ENCODE measurements around the gene E4F1.
"Not testable (repeated sequence)": the region's sequence is repeated elsewhere in the genome, so short reads cannot be mapped to it uniquely, and the experiment has no call there.

The E4F1 gene

DNA sequence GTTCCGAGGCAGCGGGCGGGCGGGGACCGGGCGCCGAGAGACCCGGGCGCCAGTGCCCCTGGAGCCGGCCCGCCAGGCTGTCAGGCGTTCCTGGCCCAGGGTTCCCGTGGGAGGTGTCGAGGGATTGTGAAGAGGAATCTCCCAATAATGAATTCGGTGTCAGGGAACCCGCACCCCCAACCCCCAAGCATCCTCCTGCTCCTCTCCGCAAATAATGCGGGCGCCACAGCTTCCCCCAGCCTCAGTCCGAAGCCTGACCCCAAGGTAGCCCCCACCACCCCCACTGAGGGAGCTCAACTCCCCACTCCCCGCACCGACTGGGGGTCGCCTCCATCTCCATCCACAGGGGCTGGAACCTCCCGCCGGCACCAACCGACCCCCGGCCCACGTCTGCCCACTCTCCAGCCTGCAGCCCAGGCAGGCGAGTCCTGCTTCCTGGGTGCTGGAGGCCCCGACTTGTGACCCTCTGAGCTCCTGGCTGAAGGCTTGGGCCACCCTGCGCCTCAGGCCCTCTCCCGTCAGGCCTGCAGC, 26.3 kb upstream of the E4F1 start:
- H3K4me1 Mint-ChIP-seq (ENCODE audit: low read depth) = peaks cover 1% of the 10 kb centered on the region
- no peaks in the 10 kb centered on the region for H3K36me3 Mint-ChIP-seq
- H3K9me3 Mint-ChIP-seq (ENCODE audit: low read depth) = no peaks in the 10 kb centered on the region
- peak overlapping the region; percentile 72 for H3K4me3 Mint-ChIP-seq
- peaks cover 8% of the 10 kb centered on the region for H3K27me3 Mint-ChIP-seq
- no peak overlapping the region for H3K27ac Mint-ChIP-seq

DNA sequence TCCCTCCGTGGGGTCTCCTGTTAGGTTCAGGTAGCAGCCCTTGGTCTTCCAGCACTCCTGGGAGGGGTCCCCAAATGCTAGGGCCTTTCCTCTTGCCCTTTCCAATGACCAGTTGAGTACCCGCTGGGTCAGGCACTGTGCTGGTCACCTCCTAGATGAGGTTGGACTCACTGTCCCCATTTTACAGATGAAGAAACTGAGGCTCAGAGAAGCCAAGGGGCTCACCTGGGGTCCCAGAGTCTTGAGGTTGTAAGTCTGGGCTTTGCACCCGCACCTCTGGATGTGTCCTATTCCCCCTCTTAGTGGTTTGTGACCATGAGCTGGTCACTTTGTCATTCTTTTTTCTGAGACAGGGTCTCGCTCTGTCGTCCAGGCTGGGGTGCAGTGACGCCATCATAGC, 25.6 kb upstream of the E4F1 start:
- Mint-ChIP-seq H3K4me1 (ENCODE audit: low read depth) (peaks cover 1% of the 10 kb centered on the region), H3K27me3 (peaks cover 8% of the 10 kb centered on the region), H3K9me3 (ENCODE audit: low read depth) (no peaks in the 10 kb centered on the region), H3K27ac (no peak overlapping the region), H3K36me3 (no peaks in the 10 kb centered on the region), H3K4me3 (peak overlapping the region; percentile 72)

DNA sequence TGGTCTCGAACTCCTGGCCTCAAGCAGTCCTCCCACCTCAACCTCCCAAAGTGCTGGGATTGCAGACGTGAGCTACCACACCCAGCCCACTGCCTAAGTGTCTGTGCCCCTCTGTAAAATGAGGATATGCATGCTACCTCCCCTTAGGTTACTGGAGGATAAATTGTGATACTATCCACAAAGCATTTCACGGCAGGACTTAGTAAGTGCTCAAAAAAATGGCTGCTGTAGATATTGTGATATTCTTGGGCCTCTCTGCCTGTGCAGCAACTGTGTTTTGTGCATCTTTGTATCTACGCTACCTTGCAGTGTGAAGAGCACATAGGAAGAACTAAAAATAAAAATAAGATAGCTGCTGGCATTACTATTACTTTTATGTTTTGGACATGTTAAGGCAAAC, 25.1 kb upstream of the E4F1 start:
- Mint-ChIP-seq H3K27ac (no peak overlapping the region), H3K9me3 (ENCODE audit: low read depth) (no peaks in the 10 kb centered on the region), H3K4me3 (peak overlapping the region; percentile 72), H3K27me3 (peaks cover 8% of the 10 kb centered on the region), H3K36me3 (no peaks in the 10 kb centered on the region), H3K4me1 (ENCODE audit: low read depth) (peaks cover 1% of the 10 kb centered on the region)

DNA sequence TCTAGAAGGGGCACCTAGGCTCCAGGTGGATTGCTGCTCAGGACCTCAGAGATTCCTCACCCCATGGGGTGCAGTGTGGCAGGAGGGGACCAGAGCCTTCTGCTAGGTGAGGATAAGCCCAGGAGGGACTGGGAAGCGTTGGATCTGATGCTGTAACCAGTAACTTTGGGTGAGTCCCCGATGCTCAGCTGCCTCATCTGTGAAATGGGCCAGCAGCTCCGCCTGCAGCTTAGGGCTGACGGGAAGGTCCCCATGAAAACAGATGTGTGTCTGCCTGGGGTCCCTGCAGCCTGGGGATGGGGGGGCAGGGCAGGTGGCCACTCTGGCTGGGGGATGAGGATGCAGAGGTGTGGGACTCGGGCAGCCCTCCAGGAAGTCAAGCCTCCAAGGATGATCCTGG, 24.3 kb upstream of the E4F1 start:
- Mint-ChIP-seq H3K27ac (no peak overlapping the region), H3K4me1 (ENCODE audit: low read depth) (peaks cover 1% of the 10 kb centered on the region), H3K9me3 (ENCODE audit: low read depth) (no peaks in the 10 kb centered on the region), H3K4me3 (no peak overlapping the region), H3K36me3 (no peaks in the 10 kb centered on the region), H3K27me3 (peaks cover 8% of the 10 kb centered on the region)

DNA sequence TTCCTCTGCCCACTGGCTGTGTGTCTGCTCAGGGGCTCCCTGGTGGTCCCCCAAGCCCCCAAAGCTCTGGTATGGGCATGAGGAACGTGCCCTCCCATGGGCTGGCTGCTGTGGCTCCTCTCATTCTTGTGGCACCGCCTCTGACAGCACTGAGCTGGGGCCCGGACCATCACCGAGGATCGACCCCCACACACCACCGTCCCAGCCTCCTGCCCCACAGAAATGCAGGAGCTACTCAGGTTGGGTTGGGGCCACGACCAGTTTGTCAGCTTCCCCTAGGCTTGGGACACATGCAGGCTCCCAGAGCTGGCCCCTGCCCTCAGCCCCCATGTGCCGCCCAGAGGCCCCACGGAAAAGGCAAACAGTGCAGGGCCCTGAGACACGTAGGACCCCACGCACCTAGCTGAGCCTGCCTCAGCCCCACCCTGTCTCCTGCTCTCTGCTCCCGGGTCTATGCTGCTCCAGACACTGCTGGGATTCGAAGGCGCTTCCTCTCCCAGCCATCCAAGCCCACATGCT, 23.7 kb upstream of the E4F1 start:
- peaks cover 8% of the 10 kb centered on the region for H3K27me3 Mint-ChIP-seq
- no peak overlapping the region for H3K27ac Mint-ChIP-seq
- no peaks in the 10 kb centered on the region for H3K36me3 Mint-ChIP-seq
- H3K4me3 Mint-ChIP-seq = no peak overlapping the region
- no peaks in the 10 kb centered on the region for H3K9me3 Mint-ChIP-seq (ENCODE audit: low read depth)
- peaks cover 7% of the 10 kb centered on the region for H3K4me1 Mint-ChIP-seq (ENCODE audit: low read depth)

DNA sequence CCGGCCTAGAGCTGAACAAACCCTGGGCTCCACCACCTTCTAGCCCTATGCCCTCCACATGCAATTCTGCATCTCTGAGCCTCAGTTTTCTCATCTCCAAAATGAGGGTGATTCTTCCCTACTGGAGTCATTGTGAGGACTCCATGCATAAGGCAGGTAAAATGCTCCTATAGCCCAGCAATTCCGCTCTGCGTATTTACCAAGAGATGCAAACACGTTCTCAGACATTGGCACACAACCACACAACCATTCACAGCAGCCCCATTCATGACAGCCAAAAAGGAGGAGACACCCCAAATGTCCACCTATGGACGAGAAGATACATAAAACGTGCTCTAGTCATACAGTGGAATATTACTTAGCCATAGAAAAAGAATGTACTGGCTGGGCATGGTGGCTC, 23.1 kb upstream of the E4F1 start:
- Mint-ChIP-seq H3K27me3 (peaks cover 5% of the 10 kb centered on the region), H3K27ac (no peak overlapping the region), H3K4me1 (ENCODE audit: low read depth) (peaks cover 7% of the 10 kb centered on the region), H3K36me3 (no peaks in the 10 kb centered on the region), H3K4me3 (no peak overlapping the region), H3K9me3 (ENCODE audit: low read depth) (no peaks in the 10 kb centered on the region)

DNA sequence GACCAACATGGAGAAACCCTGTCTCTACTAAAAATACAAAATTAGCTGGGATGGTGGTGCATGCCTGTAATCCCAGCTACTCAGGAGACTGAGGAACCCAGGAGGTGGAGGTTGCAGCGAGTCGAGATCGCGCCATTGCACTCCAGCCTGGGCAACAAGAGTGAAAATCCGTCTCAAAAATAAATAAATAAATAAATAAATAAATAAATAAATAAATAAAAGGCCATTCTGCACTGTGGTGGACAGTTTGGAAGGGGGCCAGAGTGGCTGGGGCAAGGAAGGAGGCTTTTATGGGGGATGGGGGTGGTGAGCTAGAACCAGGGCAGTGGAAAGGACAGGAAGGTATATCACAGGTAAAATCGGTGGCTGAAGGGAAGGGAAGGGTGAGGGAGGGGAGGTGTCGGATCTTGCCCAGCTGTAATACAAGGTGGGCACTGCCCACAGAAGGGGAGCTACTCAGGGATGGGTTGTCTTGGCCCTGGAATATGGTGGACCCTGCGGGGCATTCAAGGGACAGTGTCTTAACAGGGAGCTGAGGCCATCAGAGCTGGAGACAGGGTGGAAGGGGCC, 20.2 kb upstream of the E4F1 start:
- peak overlapping the region; percentile 62 for H3K4me3 Mint-ChIP-seq
- not testable (repeated sequence) for H3K27me3 Mint-ChIP-seq; H3K9me3 Mint-ChIP-seq (ENCODE audit: low read depth); H3K36me3 Mint-ChIP-seq; H3K27ac Mint-ChIP-seq
- peaks cover 15% of the 10 kb centered on the region for H3K4me1 Mint-ChIP-seq (ENCODE audit: low read depth)

DNA sequence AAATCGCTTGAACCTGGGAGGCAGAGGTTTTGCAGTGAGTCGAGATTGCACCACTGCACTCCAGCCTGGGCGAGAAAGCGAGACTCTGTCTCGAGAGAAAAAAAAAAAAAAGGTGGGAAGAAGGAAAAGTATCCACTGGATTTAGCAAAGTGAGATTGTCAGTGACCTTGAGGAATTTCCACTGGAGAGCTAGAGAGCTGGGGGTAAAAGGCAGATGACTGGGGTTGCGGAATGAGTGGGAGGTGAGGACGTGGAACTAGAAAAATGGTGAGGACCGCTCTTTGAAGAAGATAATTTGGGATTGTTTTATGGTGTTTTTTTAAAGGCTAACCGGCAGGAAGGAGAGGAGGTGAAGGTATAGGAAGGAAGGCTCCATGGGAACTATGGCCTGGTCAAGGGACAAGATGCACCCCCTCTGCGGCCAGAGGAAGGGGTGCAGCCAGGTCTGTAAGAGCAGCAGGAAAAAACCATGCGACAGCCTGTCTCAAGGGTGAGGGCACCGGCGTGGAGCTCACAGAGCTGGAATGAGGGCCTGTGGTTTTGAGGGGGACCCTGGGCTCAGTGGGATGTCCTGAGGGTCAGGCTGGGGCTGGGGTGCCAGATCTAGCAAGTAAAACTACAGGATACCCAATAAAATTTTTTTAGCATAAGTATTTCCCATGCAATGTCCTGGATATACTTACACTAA, 18.8 kb upstream of the E4F1 start:
- H3K4me1 Mint-ChIP-seq (ENCODE audit: low read depth) = peaks cover 15% of the 10 kb centered on the region
- peak overlapping the region; percentile 76 for H3K4me3 Mint-ChIP-seq
- H3K27ac Mint-ChIP-seq = peak overlapping the region; percentile 62
- no peaks in the 10 kb centered on the region for H3K27me3 Mint-ChIP-seq
- peaks cover 5% of the 10 kb centered on the region for H3K36me3 Mint-ChIP-seq
- H3K9me3 Mint-ChIP-seq (ENCODE audit: low read depth) = no peaks in the 10 kb centered on the region

DNA sequence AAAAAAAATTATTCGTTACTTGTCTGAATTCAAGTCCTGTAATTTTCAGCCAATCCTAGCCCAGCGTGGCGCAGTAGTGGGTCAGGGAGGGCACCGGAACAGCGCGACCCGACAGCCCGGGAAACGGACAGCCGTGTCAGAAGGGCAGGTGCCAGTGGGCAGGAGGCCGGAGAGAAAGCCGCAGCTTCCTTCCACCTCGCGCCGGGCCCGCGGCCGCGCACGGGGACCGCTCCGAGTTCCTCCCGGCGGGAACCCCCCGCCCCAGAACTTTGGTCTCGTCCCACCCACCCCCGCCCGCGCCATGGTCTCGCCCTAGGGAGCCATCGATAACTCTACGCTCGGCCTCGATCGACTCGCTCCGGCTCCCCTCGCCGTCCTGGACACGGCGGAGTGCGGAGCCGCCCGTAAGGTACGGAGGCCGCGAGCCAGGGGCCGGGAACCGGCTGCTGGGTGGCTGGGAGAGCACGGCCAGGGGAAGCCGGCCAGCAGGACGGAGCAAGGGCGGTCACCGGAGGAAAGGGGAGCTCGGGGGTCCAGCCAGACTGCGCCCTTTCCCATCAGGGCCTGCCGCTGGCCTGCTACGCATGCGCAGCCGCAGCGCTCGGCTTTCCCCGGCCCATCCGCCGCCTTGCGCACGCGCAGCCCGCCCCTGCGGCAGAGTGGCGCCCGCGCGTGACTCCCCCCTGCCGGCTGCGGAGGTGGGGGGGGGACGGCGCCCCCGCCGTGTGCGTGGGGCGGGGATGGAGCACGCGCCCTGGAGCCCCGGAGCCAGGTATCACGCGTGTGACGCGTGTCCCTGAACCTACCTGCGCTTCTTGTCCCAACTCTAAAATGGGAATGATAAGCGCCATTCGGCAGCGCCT, 18.1 kb upstream of the E4F1 start, which contains the start of gene MLST8:
Gene MLST8 (plus strand): TSS at position 351 of the 863 bp plus-strand sequence. CDS start 632 bp downstream, outside the sequence.
- Mint-ChIP-seq H3K4me3 (peak within 1 kb of the TSS; percentile 90), H3K36me3 (peaks cover 5% of the 10 kb centered on the region), H3K27ac (peak within 1 kb of the TSS; percentile 88), H3K9me3 (ENCODE audit: low read depth) (no peaks in the 10 kb centered on the region), H3K27me3 (no peaks in the 10 kb centered on the region), H3K4me1 (ENCODE audit: low read depth) (peaks cover 15% of the 10 kb centered on the region)

DNA sequence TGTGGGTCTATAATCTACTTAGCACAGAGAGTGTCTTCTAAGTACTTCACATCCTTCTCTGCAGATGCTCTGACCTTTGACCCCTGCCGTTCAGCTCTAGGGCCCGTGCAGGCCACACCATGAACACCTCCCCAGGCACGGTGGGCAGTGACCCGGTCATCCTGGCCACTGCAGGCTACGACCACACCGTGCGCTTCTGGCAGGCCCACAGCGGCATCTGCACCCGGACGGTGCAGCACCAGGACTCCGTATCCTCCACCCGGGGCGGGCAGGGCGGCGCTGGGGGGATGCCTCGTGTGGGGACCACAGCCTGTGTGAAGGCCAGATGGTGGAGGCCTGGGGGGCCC, 17.5 kb upstream of the E4F1 start:
- Mint-ChIP-seq H3K27ac (peak overlapping the region; percentile 80), H3K27me3 (no peaks in the 10 kb centered on the region), H3K9me3 (ENCODE audit: low read depth) (no peaks in the 10 kb centered on the region), H3K4me1 (ENCODE audit: low read depth) (peaks cover 15% of the 10 kb centered on the region), H3K4me3 (peak overlapping the region; percentile 90), H3K36me3 (peaks cover 5% of the 10 kb centered on the region)

DNA sequence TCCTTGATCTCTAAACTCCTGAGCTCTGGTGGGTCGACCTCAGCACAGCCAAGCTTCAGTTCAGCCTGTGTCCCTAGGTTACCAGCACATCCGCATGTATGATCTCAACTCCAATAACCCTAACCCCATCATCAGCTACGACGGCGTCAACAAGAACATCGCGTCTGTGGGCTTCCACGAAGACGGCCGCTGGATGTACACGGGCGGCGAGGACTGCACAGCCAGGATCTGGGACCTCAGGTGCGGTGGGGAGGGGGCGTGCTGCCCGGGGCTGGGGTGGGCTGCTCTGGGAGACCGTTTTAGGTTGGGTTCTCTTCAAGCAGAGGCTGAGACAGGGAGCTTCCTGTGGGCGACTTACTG, 17.0 kb upstream of the E4F1 start:
- H3K9me3 Mint-ChIP-seq (ENCODE audit: low read depth) = no peaks in the 10 kb centered on the region
- H3K27ac Mint-ChIP-seq = peak overlapping the region; percentile 80
- peaks cover 15% of the 10 kb centered on the region for H3K4me1 Mint-ChIP-seq (ENCODE audit: low read depth)
- no peaks in the 10 kb centered on the region for H3K27me3 Mint-ChIP-seq
- peaks cover 5% of the 10 kb centered on the region for H3K36me3 Mint-ChIP-seq
- peak overlapping the region; percentile 90 for H3K4me3 Mint-ChIP-seq

DNA sequence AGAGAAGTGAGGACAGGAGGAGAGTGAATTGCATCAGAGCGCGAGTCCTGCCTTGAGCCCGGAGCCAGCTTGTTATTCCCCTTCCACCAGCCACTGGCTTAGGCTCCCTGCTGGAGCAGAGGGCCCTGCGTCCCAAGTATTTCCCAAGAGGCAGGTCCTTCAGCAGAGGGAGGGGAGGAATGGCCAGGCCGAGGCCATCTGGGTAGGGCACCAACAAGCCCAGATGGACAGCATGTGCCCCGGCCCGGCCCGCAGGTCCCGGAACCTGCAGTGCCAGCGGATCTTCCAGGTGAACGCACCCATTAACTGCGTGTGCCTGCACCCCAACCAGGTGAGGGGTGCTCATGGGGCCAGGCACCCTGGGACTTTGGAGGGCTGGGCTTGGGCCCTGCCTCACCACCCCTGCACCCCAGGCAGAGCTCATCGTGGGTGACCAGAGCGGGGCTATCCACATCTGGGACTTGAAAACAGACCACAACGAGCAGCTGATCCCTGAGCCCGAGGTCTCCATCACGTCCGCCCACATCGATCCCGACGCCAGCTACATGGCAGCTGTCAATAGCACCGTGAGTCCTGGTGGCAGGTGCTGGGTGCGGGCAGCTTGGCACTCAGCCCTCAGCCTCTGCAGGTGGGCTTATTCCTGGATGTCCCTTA, 16.5 kb upstream of the E4F1 start:
- no peaks in the 10 kb centered on the region for H3K9me3 Mint-ChIP-seq (ENCODE audit: low read depth)
- H3K4me3 Mint-ChIP-seq = peak overlapping the region; percentile 90
- H3K27me3 Mint-ChIP-seq = no peaks in the 10 kb centered on the region
- peaks cover 17% of the 10 kb centered on the region for H3K4me1 Mint-ChIP-seq (ENCODE audit: low read depth)
- peaks cover 5% of the 10 kb centered on the region for H3K36me3 Mint-ChIP-seq
- no peak overlapping the region for H3K27ac Mint-ChIP-seq

DNA sequence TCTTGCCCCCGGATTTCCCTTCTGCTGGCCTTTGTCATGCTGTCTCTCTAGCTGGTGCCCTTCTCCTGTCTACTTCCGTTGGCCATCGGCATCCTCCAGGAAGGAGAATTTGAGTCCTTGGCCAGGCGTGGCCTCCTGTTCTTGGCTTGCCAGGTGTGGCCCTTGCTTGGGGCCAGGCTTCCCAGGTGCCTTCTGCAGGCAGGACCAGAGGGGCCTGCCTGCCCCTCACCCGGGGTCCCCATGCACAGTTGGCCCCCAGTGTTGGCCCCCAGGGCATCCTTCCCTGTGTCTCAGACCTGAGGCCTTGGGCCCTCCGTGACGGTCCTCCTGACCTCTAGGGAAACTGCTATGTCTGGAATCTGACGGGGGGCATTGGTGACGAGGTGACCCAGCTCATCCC, 15.5 kb upstream of the E4F1 start:
- Mint-ChIP-seq H3K36me3 (peaks cover 7% of the 10 kb centered on the region), H3K4me1 (ENCODE audit: low read depth) (peaks cover 23% of the 10 kb centered on the region), H3K9me3 (ENCODE audit: low read depth) (no peaks in the 10 kb centered on the region), H3K4me3 (peak overlapping the region; percentile 90), H3K27me3 (no peaks in the 10 kb centered on the region), H3K27ac (peak overlapping the region; percentile 58)

DNA sequence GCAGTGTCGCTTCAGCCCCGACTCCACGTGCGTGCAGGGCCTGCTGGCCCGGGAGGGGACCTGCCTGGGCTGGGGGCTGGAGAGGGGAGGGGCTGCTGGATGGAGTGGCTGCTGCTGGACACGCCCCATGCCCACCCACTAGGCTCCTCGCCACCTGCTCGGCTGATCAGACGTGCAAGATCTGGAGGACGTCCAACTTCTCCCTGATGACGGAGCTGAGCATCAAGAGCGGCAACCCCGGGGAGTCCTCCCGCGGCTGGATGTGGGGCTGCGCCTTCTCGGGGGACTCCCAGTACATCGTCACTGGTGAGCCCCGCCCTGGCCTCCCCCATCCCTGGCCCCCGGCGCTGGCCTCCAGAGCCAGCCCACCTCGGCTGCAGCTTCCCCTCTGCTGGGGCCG, 15.1 kb upstream of the E4F1 start:
- H3K27me3 Mint-ChIP-seq = no peaks in the 10 kb centered on the region
- no peak overlapping the region for H3K4me3 Mint-ChIP-seq
- H3K4me1 Mint-ChIP-seq (ENCODE audit: low read depth) = peaks cover 27% of the 10 kb centered on the region
- peaks cover 7% of the 10 kb centered on the region for H3K36me3 Mint-ChIP-seq
- no peak overlapping the region for H3K27ac Mint-ChIP-seq
- H3K9me3 Mint-ChIP-seq (ENCODE audit: low read depth) = no peaks in the 10 kb centered on the region
